ENCODE data around the gene AGMO. TPM values are rescaled to one million over a fixed set of nuclear protein-coding genes. Genes with fewer than 3 reads are reported as not detected.

Gene AGMO
- total RNA-seq, 1 experiment from 2014 or later: 0.11 TPM

DNA sequence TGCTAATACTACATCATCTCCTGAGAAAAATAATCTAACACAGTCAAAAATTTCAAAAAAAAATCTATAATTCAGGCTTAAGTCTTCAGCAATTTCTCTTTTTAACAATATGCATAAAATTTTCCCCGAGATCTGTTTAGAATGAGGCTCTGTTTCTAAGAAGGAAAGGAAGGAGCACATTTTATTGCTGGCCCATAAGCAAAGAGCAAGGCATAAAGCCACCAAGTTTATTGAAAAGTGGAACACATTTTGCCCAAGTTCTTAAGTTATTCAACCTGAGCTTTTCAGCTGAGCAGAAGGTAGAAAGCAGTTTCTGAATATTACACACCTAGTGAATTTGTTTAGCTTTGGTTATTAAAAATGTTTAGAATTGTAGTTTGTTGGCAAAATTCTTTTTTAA is 73.9 kb downstream of the AGMO start:
- Histone ChIP-seq H3F3A (ENCODE audit: low read length, unreplicated experiment) (no peaks in the 10 kb centered on the region), H3K4me3 (ENCODE audit: low read length) (no peak overlapping the region), H3K27me3 (ENCODE audit: low read length) (peaks cover 12% of the 10 kb centered on the region), H4K20me1 (ENCODE audit: low read length) (no peaks in the 10 kb centered on the region), H3K9me3 (ENCODE audit: low read length) (no peaks in the 10 kb centered on the region), H3K27ac (ENCODE audit: low read length) (no peak overlapping the region), H3K36me3 (ENCODE audit: low read depth, low read length) (no peaks in the 10 kb centered on the region), H3K79me2 (ENCODE audit: low read length) (no peaks in the 10 kb centered on the region), H3K9ac (ENCODE audit: low read length) (no peak overlapping the region), H3K4me1 (ENCODE audit: insufficient read depth, low read length) (no peaks in the 10 kb centered on the region), H2AFZ (ENCODE audit: low read length) (no peak overlapping the region), H3K9me2 (replicated peaks; ENCODE audit: low read length) (no peaks in the 10 kb centered on the region), H3K4me2 (ENCODE audit: low read length) (no peak overlapping the region)
- ChIA-PET POLR2A (ENCODE audit: unreplicated experiment) (no interaction called here), CTCF (no interaction called here)
- ATAC-seq (no peak), DNase-seq (no peak)
- TF ChIP-seq EZH2phosphoT487 (IDR thresholded peaks at IDR 0.05; ENCODE audit: borderline replicate concordance, low read length) (no peak), EZH2 (IDR thresholded peaks at IDR 0.05; ENCODE audit: low read length, unreplicated experiment) (no peak)
- intact Hi-C loops (cut with micrococcal nuclease): no loop called here
- BruUV-seq (replicated peaks): no TSS peak

DNA sequence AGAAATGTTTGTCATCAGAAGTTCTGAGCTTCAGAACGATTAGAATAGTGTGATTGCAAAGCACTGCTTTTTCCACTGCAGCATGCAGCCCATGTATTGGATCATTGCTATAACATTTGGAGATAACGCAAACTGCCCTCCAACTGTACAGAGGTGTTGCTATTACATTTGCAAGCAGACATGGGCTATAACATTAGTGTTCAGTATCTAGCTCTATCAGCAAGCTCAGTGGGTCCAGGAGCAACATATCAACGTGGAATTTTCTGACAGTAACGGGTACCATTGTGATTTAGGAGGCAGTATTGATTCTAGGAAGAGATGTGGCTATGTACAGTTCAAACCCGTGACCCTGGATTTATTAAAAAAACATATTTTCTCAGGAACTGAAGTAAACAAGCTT is 75.8 kb downstream of the AGMO start:
- Histone ChIP-seq H4K20me1 (ENCODE audit: low read length) (no peaks in the 10 kb centered on the region), H2AFZ (ENCODE audit: low read length) (no peak overlapping the region), H3K27ac (ENCODE audit: low read length) (no peak overlapping the region), H3K9ac (ENCODE audit: low read length) (no peak overlapping the region), H3K79me2 (ENCODE audit: low read length) (no peaks in the 10 kb centered on the region), H3K27me3 (ENCODE audit: low read length) (peaks cover 12% of the 10 kb centered on the region), H3K4me3 (ENCODE audit: low read length) (no peak overlapping the region), H3K36me3 (ENCODE audit: low read depth, low read length) (no peaks in the 10 kb centered on the region), H3K9me3 (ENCODE audit: low read length) (no peaks in the 10 kb centered on the region), H3K4me2 (ENCODE audit: low read length) (no peak overlapping the region), H3F3A (ENCODE audit: low read length, unreplicated experiment) (no peaks in the 10 kb centered on the region), H3K4me1 (ENCODE audit: insufficient read depth, low read length) (no peaks in the 10 kb centered on the region), H3K9me2 (replicated peaks; ENCODE audit: low read length) (no peaks in the 10 kb centered on the region)
- intact Hi-C loops (cut with micrococcal nuclease): no loop called here
- no peak for TF ChIP-seq EZH2phosphoT487 (IDR thresholded peaks at IDR 0.05; ENCODE audit: borderline replicate concordance, low read length)
- TF ChIP-seq, protein P1, sequence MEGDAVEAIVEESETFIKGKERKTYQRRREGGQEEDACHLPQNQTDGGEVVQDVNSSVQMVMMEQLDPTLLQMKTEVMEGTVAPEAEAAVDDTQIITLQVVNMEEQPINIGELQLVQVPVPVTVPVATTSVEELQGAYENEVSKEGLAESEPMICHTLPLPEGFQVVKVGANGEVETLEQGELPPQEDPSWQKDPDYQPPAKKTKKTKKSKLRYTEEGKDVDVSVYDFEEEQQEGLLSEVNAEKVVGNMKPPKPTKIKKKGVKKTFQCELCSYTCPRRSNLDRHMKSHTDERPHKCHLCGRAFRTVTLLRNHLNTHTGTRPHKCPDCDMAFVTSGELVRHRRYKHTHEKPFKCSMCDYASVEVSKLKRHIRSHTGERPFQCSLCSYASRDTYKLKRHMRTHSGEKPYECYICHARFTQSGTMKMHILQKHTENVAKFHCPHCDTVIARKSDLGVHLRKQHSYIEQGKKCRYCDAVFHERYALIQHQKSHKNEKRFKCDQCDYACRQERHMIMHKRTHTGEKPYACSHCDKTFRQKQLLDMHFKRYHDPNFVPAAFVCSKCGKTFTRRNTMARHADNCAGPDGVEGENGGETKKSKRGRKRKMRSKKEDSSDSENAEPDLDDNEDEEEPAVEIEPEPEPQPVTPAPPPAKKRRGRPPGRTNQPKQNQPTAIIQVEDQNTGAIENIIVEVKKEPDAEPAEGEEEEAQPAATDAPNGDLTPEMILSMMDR (conservative IDR thresholded peaks at IDR 0.05; ENCODE audit: low read depth, low read length): no peak
- no peak for TF ChIP-seq EZH2 (IDR thresholded peaks at IDR 0.05; ENCODE audit: low read length, unreplicated experiment)
- DNase-seq (no peak), ATAC-seq (no peak)
- BruUV-seq (replicated peaks): no TSS peak
- ChIA-PET CTCF (interaction anchor here (0.6 kb wide), 2 partner anchors 389 to 532 kb away, joined by 3 read pairs; no protein-coding TSS in a partner anchor), POLR2A (ENCODE audit: unreplicated experiment) (no interaction called here)

DNA sequence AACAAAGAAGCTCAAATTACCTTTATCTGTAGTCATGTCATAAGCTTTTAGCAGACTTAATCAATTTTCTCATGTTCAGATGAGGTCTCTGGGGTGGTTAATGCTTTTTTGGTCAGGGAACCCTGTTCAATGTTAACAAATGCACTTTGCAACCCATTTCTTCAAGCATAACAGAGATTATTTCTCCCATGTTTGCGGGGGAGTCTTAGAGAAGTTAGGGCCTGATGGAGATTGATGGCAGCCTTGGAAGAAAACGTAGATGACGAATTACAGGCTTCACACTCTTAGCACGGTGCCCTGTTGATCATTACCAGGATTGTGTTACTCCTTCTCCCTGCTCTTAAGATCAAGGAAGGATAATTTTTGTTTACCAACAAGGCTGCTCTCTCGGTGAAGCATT is 76.4 kb downstream of the AGMO start:
- Histone ChIP-seq H2AFZ (ENCODE audit: low read length) (no peak overlapping the region), H3K9me2 (replicated peaks; ENCODE audit: low read length) (no peaks in the 10 kb centered on the region), H3K4me1 (ENCODE audit: insufficient read depth, low read length) (no peaks in the 10 kb centered on the region), H3K9ac (ENCODE audit: low read length) (no peak overlapping the region), H3K79me2 (ENCODE audit: low read length) (no peaks in the 10 kb centered on the region), H3K4me2 (ENCODE audit: low read length) (no peak overlapping the region), H3K36me3 (ENCODE audit: low read depth, low read length) (no peaks in the 10 kb centered on the region), H3K27me3 (ENCODE audit: low read length) (peaks cover 12% of the 10 kb centered on the region), H3F3A (ENCODE audit: low read length, unreplicated experiment) (no peaks in the 10 kb centered on the region), H3K27ac (ENCODE audit: low read length) (no peak overlapping the region), H3K9me3 (ENCODE audit: low read length) (no peaks in the 10 kb centered on the region), H3K4me3 (ENCODE audit: low read length) (no peak overlapping the region), H4K20me1 (ENCODE audit: low read length) (no peaks in the 10 kb centered on the region)
- POLR2A ChIA-PET (ENCODE audit: unreplicated experiment): no interaction called here
- no TSS peak for BruUV-seq (replicated peaks)
- ATAC-seq: no peak
- intact Hi-C loops (cut with micrococcal nuclease): no loop called here
- no peak for DNase-seq
- CTCF ChIA-PET: interaction anchor here (0.6 kb wide), 1 partner anchor 533 kb away, joined by 3 read pairs; no protein-coding TSS in a partner anchor
- TF ChIP-seq EZH2 (IDR thresholded peaks at IDR 0.05; ENCODE audit: low read length, unreplicated experiment) (no peak), EZH2phosphoT487 (IDR thresholded peaks at IDR 0.05; ENCODE audit: borderline replicate concordance, low read length) (no peak)
- TF ChIP-seq, protein P1 (conservative IDR thresholded peaks at IDR 0.05; ENCODE audit: low read depth, low read length): no peak

Data from PC-3 (cell line).